GM12873 (cell line): ENCODE measurements around the gene LRRC43.
A peak's percentile ranks its signal among the peaks of the same experiment; 100 is the strongest.

Experiments used
- CTCF ChIP-seq: IDR thresholded peaks from 2 replicates; pipeline ENCODE4 v1.5.1; 2012; ENCODE audit warnings: low read depth, mild to moderate bottlenecking, moderate library complexity, low read length, control low read depth; ENCODE audit not compliant: insufficient read depth; ENCODE audit errors: missing control alignments

The LRRC43 gene

GRCh38 chr12:122159882-122160281 lies 23.0 kb upstream of the LRRC43 start:
- peak; percentile 31 for TF ChIP-seq CTCF

- TF ChIP-seq CTCF = no peak
Observed at GRCh38 chr12:122160761-122161160, 22.2 kb upstream of the LRRC43 start.

GRCh38 chr12:122161682-122162081 lies 21.2 kb upstream of the LRRC43 start:
- TF ChIP-seq CTCF = no peak

DNA sequence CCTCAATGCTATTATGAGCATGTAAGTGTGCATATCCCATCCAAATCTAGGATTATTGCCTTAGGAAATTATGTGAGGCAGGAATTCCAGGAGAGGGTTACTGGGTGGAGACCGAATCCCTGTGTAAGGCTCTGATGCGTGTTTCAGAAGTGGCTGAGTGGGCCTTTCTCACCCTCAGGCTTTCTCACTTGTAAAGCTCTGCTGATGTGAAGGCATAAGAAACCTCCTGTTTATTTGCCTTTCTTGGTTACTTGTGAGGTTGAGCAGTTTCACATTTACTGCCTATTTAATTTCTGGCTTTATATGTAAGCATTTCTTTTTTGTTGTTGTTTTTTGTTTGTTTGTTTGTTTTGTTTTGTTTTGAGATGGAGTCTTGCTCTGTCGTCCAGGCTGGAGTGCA lies 19.9 kb upstream of the LRRC43 start:
- no peak for TF ChIP-seq CTCF

DNA sequence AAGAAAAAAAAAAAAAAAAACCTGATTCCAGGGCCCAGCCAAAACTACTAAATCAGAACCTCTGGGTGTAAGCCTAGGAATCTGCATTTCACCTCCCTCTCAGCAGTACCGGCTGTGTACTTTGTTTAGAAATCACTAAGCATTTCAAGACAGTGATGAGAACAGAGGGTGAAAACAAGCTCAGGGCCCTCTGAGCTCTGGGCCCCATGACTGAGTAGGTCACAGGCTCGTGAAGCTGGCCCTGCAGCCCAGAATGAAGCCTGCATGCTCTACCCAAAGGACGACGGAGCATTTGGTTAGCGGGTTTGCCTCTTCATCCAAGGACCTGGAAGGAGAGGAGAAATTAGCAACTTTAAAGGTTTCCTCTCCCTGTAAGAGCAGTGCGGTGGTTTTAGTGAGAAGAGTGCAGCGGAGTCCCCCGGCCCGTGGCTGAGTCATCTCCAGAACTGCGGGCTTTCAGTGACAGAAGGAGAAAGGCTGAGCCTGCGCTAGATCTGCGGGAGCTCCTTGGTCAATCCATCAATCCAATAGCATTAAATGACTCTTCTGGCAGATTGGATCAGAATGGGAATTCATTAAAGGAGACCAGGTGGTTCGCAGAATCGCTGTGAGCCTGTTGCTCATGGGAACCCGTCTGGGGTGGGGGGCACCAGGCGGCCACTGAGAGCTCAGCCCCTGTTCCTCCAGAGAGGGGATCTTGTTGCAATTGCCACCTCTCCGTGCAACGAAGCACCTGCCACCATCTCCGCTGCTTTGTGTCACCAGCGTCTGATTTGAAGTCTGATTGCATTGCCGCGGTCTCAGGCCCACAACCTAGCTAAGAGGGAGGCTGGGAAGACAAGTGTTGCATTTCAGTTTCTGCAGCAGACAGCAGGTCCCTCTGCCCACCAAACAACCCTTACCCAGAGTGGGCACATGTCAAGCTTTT lies 16.2 kb upstream of the LRRC43 start:
- TF ChIP-seq CTCF = no peak

DNA sequence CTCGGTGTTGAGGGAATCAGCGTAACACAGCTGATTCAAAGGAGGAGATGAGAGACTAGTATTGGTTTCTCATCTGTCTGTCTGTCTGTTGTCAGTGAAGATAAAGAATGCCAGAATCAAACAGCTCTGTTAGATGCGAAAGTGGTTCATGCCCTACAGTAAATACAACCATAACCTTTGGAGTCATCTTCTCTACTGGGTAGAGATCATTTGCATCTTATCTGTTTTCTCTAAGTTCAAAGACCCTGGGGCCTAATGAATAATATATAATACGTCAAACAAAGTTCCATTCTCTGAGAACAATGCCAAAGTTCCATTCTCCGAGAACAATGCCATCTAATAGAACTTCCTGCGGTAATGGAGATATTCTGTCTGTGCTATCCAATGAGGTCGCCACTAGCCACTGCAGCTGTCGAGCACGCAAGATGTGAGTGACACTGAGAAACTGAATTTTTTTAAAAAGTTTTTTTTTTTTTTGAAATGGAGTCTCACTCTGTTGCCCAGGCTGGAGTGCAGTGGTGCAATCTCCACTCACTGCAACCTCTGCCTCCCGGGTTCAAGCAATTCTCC lies 15.5 kb upstream of the LRRC43 start:
- no peak for TF ChIP-seq CTCF

GRCh38 chr12:122168492-122168891 lies 14.4 kb upstream of the LRRC43 start:
- TF ChIP-seq CTCF = no peak
